Measurements from ENCODE around the gene EPSTI1. TPM values are rescaled to one million over a fixed set of nuclear protein-coding genes. Genes with fewer than 3 reads are reported as not detected.
A peak's percentile ranks its signal among the peaks of the same experiment; 100 is the strongest.

Gene EPSTI1
- total and polyA plus RNA-seq, 5 donors from 2014 or later = 32.5 to 81.2 (median 58.1) TPM

- H3K9me3 Mint-ChIP-seq = no peaks in the 10 kb centered on the region
- H3K4me3 Mint-ChIP-seq = no peak overlapping the region
- H3K27ac Mint-ChIP-seq = no peak overlapping the region
- H3K4me1 Mint-ChIP-seq = no peaks in the 10 kb centered on the region
- Histone ChIP-seq H3K4me1 (ENCODE audit: control insufficient read depth, insufficient read depth, low read length, poor library complexity, severe bottlenecking) (no peaks in the 10 kb centered on the region), H3K27ac (ENCODE audit: insufficient read depth, low read length, poor library complexity, severe bottlenecking) (no peak overlapping the region), H3K4me3 (ENCODE audit: low read depth, low read length) (no peak overlapping the region), H3K9me3 (ENCODE audit: control insufficient read depth in 2 of 2, low read length in 2 of 2) (no peaks in the 10 kb centered on the region), H3K27me3 (ENCODE audit: control insufficient read depth, insufficient read depth, low read length) (peaks cover under 1% of the 10 kb centered on the region), H3K36me3 (ENCODE audit: control insufficient read depth, insufficient read depth, low read length) (no peaks in the 10 kb centered on the region)
- DNase-seq (no peak), ATAC-seq (ENCODE audit: low read depth in 2 of 2) (no peak)
- H3K36me3 Mint-ChIP-seq = no peaks in the 10 kb centered on the region
- H3K27me3 Mint-ChIP-seq = peaks cover 8% of the 10 kb centered on the region
Observed at GRCh38 chr13:42860485-42860884, 131.6 kb downstream of the EPSTI1 start.

GRCh38 chr13:42859760-42860159 is 132.3 kb downstream of the EPSTI1 start:
- Mint-ChIP-seq H3K4me3 (peak overlapping the region in 1 of 4 donors; percentile 54), H3K36me3 (no peaks in the 10 kb centered on the region), H3K4me1 (no peaks in the 10 kb centered on the region), H3K27me3 (peaks cover 8% of the 10 kb centered on the region), H3K27ac (no peak overlapping the region), H3K9me3 (no peaks in the 10 kb centered on the region)
- Histone ChIP-seq H3K27ac (ENCODE audit: insufficient read depth, low read length, poor library complexity, severe bottlenecking) (no peak overlapping the region), H3K4me3 (ENCODE audit: low read depth, low read length) (no peak overlapping the region), H3K27me3 (ENCODE audit: control insufficient read depth, insufficient read depth, low read length) (peaks cover 3% of the 10 kb centered on the region), H3K36me3 (ENCODE audit: control insufficient read depth, insufficient read depth, low read length) (no peaks in the 10 kb centered on the region), H3K4me1 (ENCODE audit: control insufficient read depth, insufficient read depth, low read length, poor library complexity, severe bottlenecking) (no peaks in the 10 kb centered on the region), H3K9me3 (ENCODE audit: control insufficient read depth in 2 of 2, low read length in 2 of 2) (no peaks in the 10 kb centered on the region)
- ATAC-seq (ENCODE audit: low read depth in 2 of 2) (no peak), DNase-seq (no peak)

GRCh38 chr13:42855410-42855809 is 136.6 kb downstream of the EPSTI1 start:
- H3K36me3 ChIP-seq (ENCODE audit: control insufficient read depth, insufficient read depth, low read length) = no peaks in the 10 kb centered on the region
- DNase-seq = no peak
- peaks cover 8% of the 10 kb centered on the region for H3K27me3 ChIP-seq (ENCODE audit: control insufficient read depth, insufficient read depth, low read length)
- H3K27ac Mint-ChIP-seq = no peak overlapping the region
- no peak for ATAC-seq (ENCODE audit: low read depth in 2 of 2)
- H3K27ac ChIP-seq (ENCODE audit: insufficient read depth, low read length, poor library complexity, severe bottlenecking) = no peak overlapping the region
- no peak overlapping the region for H3K4me3 ChIP-seq (ENCODE audit: low read depth, low read length)
- H3K9me3 ChIP-seq (ENCODE audit: control insufficient read depth in 2 of 2, low read length in 2 of 2) = no peaks in the 10 kb centered on the region
- peaks cover 4% of the 10 kb centered on the region for H3K27me3 Mint-ChIP-seq
- H3K9me3 Mint-ChIP-seq = peaks cover 0 to 3% (median 0%) of the 10 kb centered on the region in 7 donors
- no peaks in the 10 kb centered on the region for H3K36me3 Mint-ChIP-seq
- H3K4me3 Mint-ChIP-seq = no peak overlapping the region
- no peaks in the 10 kb centered on the region for H3K4me1 ChIP-seq (ENCODE audit: control insufficient read depth, insufficient read depth, low read length, poor library complexity, severe bottlenecking)
- no peaks in the 10 kb centered on the region for H3K4me1 Mint-ChIP-seq

- H3K27ac Mint-ChIP-seq = no peak overlapping the region
Observed at GRCh38 chr13:42852136-42852535, 139.9 kb downstream of the EPSTI1 start.

DNA sequence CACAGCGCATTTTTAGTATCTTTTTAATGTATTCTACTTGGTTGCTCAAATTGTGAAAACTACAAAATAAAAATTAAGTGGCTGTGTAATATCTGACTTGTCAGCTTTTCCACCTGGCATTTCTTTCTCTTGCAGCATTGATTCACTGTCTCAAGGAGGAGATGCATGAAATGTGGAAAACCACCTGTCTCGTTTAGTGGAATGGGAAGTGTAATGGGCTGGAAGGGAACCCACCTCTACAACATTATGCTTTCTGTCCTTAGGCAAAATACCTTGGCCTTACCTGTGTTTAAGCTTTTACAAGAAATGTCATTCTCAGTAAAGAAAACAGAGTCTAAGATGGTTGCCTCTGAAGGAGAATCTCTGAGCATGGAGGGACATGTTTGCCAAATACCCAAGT is 142.8 kb downstream of the EPSTI1 start:
- Mint-ChIP-seq H3K36me3 (no peaks in the 10 kb centered on the region), H3K27me3 (peaks cover 9% of the 10 kb centered on the region), H3K9me3 (peaks cover 0 to 6% (median 0%) of the 10 kb centered on the region in 7 donors), H3K4me1 (peaks cover 0 to 8% (median 0%) of the 10 kb centered on the region in 4 donors), H3K27ac (no peak overlapping the region), H3K4me3 (no peak overlapping the region)
- Histone ChIP-seq H3K4me3 (ENCODE audit: low read depth, low read length) (no peak overlapping the region), H3K27ac (ENCODE audit: insufficient read depth, low read length, poor library complexity, severe bottlenecking) (no peak overlapping the region), H3K4me1 (ENCODE audit: control insufficient read depth, insufficient read depth, low read length, poor library complexity, severe bottlenecking) (no peaks in the 10 kb centered on the region), H3K9me3 (ENCODE audit: control insufficient read depth in 2 of 2, low read length in 2 of 2) (no peaks in the 10 kb centered on the region), H3K27me3 (ENCODE audit: control insufficient read depth, insufficient read depth, low read length) (peaks cover 8% of the 10 kb centered on the region), H3K36me3 (ENCODE audit: control insufficient read depth, insufficient read depth, low read length) (no peaks in the 10 kb centered on the region)
- ATAC-seq (ENCODE audit: low read depth in 2 of 2) (no peak), DNase-seq (no peak)

More at GRCh38 chr13:42852136-42852535, 139.9 kb downstream of the EPSTI1 start:
- H3K27me3 ChIP-seq (ENCODE audit: control insufficient read depth, insufficient read depth, low read length) = peaks cover 11% of the 10 kb centered on the region
- H3K36me3 ChIP-seq (ENCODE audit: control insufficient read depth, insufficient read depth, low read length) = no peaks in the 10 kb centered on the region
- H3K27ac ChIP-seq (ENCODE audit: insufficient read depth, low read length, poor library complexity, severe bottlenecking) = no peak overlapping the region
- peaks cover 4% of the 10 kb centered on the region for H3K27me3 Mint-ChIP-seq
- no peak overlapping the region for H3K4me3 Mint-ChIP-seq
- peaks cover 0 to 4% (median 0%) of the 10 kb centered on the region in 7 donors for H3K9me3 Mint-ChIP-seq
- DNase-seq (no peak), ATAC-seq (ENCODE audit: low read depth in 2 of 2) (no peak)
- no peaks in the 10 kb centered on the region for H3K4me1 ChIP-seq (ENCODE audit: control insufficient read depth, insufficient read depth, low read length, poor library complexity, severe bottlenecking)
- no peaks in the 10 kb centered on the region for H3K36me3 Mint-ChIP-seq
- H3K9me3 ChIP-seq (ENCODE audit: control insufficient read depth in 2 of 2, low read length in 2 of 2) = no peaks in the 10 kb centered on the region
- no peak overlapping the region for H3K4me3 ChIP-seq (ENCODE audit: low read depth, low read length)
- H3K4me1 Mint-ChIP-seq = peaks cover 0 to 2% (median 0%) of the 10 kb centered on the region in 4 donors

DNA sequence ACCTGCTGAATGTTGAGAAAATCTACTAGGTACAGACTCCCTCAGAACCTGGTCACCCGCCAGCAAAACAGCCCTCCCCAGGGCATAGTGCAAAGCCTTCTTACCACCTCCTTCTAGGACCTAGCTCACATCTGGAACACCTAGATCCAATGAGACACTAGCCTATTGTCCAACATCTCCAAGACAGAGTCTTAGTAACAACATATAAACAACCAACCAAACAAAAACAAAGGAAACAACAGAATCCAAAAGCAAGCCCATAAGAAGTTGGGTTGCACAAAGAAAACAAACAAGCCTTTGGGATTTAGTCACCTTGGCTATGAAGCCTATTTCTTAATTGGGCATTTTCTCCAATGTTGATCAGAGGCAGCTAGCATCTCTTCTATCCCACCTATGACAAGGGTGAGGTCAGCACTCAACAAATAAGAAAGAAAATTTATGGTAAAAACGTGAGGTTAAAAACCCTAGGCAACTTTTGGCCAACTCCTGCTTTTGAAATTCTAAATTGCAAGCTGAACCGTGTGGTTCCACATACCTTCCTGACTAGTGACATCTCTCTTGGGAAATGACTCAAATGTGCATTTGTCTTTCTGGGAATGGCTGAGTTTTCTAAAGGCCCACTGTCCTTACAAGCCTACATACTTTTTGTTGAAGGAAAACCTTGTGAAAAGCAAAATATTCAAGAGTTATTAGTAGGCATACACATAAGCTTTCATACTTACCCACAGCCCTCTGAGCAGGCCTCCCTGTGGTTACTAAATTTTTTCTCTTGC is 144.0 kb downstream of the EPSTI1 start:
- peaks cover 5% of the 10 kb centered on the region for H3K27me3 Mint-ChIP-seq
- no peaks in the 10 kb centered on the region for H3K36me3 Mint-ChIP-seq
- Histone ChIP-seq H3K4me3 (ENCODE audit: low read depth, low read length) (no peak overlapping the region), H3K9me3 (ENCODE audit: control insufficient read depth in 2 of 2, low read length in 2 of 2) (no peaks in the 10 kb centered on the region), H3K4me1 (ENCODE audit: control insufficient read depth, insufficient read depth, low read length, poor library complexity, severe bottlenecking) (no peaks in the 10 kb centered on the region), H3K27me3 (ENCODE audit: control insufficient read depth, insufficient read depth, low read length) (peaks cover 7% of the 10 kb centered on the region), H3K27ac (ENCODE audit: insufficient read depth, low read length, poor library complexity, severe bottlenecking) (no peak overlapping the region), H3K36me3 (ENCODE audit: control insufficient read depth, insufficient read depth, low read length) (no peaks in the 10 kb centered on the region)
- ATAC-seq (ENCODE audit: low read depth in 2 of 2) = no peak
- peaks cover 0 to 8% (median 0%) of the 10 kb centered on the region in 4 donors for H3K4me1 Mint-ChIP-seq
- H3K27ac Mint-ChIP-seq = no peak overlapping the region
- peaks cover 0 to 6% (median 0%) of the 10 kb centered on the region in 7 donors for H3K9me3 Mint-ChIP-seq
- no peak for DNase-seq
- no peak overlapping the region for H3K4me3 Mint-ChIP-seq

- Mint-ChIP-seq H3K9me3 (no peaks in the 10 kb centered on the region), H3K4me3 (no peak overlapping the region), H3K36me3 (no peaks in the 10 kb centered on the region), H3K27ac (no peak overlapping the region), H3K4me1 (no peaks in the 10 kb centered on the region), H3K27me3 (no peaks in the 10 kb centered on the region)
- Histone ChIP-seq H3K36me3 (ENCODE audit: control insufficient read depth, insufficient read depth, low read length) (no peaks in the 10 kb centered on the region), H3K27me3 (ENCODE audit: control insufficient read depth, insufficient read depth, low read length) (peaks cover 4% of the 10 kb centered on the region), H3K27ac (ENCODE audit: insufficient read depth, low read length, poor library complexity, severe bottlenecking) (no peak overlapping the region), H3K4me3 (ENCODE audit: low read depth, low read length) (no peak overlapping the region), H3K4me1 (ENCODE audit: control insufficient read depth, insufficient read depth, low read length, poor library complexity, severe bottlenecking) (no peaks in the 10 kb centered on the region), H3K9me3 (ENCODE audit: control insufficient read depth in 2 of 2, low read length in 2 of 2) (no peaks in the 10 kb centered on the region)
- DNase-seq = peak in 1 of 3 donors; percentile 1
- no peak for ATAC-seq (ENCODE audit: low read depth in 2 of 2)
Observed at GRCh38 chr13:42836930-42837690, 154.9 kb downstream of the EPSTI1 start.
